ENCODE measurements around the gene PCDHGA8.

DNA sequence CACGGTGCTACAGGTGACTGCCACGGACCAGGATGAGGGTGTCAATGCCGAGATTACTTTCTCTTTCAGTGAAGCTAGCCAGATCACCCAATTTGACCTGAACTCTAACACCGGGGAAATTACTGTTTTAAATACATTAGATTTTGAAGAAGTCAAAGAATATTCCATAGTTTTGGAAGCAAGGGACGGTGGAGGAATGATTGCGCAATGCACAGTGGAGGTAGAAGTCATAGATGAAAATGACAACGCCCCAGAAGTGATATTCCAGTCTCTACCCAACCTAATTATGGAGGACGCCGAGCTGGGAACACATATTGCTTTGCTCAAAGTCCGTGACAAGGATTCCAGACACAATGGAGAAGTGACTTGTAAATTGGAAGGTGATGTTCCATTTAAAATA, 3.8 kb upstream of the PCDHGA8 start:
- no peak for TF ChIP-seq EZH2phosphoT487 (IDR thresholded peaks at IDR 0.05; ENCODE audit: borderline replicate concordance, low read depth, low read length)
- TF ChIP-seq, protein P1, sequence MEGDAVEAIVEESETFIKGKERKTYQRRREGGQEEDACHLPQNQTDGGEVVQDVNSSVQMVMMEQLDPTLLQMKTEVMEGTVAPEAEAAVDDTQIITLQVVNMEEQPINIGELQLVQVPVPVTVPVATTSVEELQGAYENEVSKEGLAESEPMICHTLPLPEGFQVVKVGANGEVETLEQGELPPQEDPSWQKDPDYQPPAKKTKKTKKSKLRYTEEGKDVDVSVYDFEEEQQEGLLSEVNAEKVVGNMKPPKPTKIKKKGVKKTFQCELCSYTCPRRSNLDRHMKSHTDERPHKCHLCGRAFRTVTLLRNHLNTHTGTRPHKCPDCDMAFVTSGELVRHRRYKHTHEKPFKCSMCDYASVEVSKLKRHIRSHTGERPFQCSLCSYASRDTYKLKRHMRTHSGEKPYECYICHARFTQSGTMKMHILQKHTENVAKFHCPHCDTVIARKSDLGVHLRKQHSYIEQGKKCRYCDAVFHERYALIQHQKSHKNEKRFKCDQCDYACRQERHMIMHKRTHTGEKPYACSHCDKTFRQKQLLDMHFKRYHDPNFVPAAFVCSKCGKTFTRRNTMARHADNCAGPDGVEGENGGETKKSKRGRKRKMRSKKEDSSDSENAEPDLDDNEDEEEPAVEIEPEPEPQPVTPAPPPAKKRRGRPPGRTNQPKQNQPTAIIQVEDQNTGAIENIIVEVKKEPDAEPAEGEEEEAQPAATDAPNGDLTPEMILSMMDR (conservative IDR thresholded peaks at IDR 0.05; ENCODE audit: low read length): no peak
